Adipocyte (in vitro differentiated cells): ENCODE data around the gene RABGAP1L.
"Not testable (repeated sequence)": the region's sequence is repeated elsewhere in the genome, so short reads cannot be mapped to it uniquely, and the experiment has no call there.

Experiments used
- DNase-seq: peaks from one replicate; pipeline ENCODE4 v3.0.0-alpha.2; 2015; ENCODE audit warnings: low read depth
- H3K27me3 ChIP-seq: replicated peaks from 2 replicates; pipeline ENCODE4 v1.7.0; 2013; ENCODE audit warnings: mild to moderate bottlenecking, low read length, moderate library complexity; ENCODE audit not compliant: control insufficient read depth, insufficient read depth
- H3K36me3 ChIP-seq: 2 replicates; pipeline ENCODE4 v1.7.0; 2013; ENCODE audit warnings: low read length, mild to moderate bottlenecking, moderate library complexity; ENCODE audit not compliant: control insufficient read depth, insufficient read depth, severe bottlenecking
- H3K4me1 ChIP-seq: 2 replicates; pipeline ENCODE4 v1.7.0; 2013; ENCODE audit warnings: mild to moderate bottlenecking, low read length, moderate library complexity; ENCODE audit not compliant: control insufficient read depth, insufficient read depth
- H3K4me3 ChIP-seq: 2 replicates; pipeline ENCODE4 v1.7.0; 2013; ENCODE audit warnings: mild to moderate bottlenecking, low read length, moderate library complexity
- H3K9ac ChIP-seq: 2 replicates; pipeline ENCODE4 v1.7.0; 2013; ENCODE audit warnings: mild to moderate bottlenecking, low read length, moderate library complexity
- H3K9me3 ChIP-seq: 2 replicates; pipeline ENCODE4 v1.7.0; 2013; ENCODE audit warnings: mild to moderate bottlenecking, low read length, moderate library complexity; ENCODE audit not compliant: control insufficient read depth

RABGAP1L gene

DNA sequence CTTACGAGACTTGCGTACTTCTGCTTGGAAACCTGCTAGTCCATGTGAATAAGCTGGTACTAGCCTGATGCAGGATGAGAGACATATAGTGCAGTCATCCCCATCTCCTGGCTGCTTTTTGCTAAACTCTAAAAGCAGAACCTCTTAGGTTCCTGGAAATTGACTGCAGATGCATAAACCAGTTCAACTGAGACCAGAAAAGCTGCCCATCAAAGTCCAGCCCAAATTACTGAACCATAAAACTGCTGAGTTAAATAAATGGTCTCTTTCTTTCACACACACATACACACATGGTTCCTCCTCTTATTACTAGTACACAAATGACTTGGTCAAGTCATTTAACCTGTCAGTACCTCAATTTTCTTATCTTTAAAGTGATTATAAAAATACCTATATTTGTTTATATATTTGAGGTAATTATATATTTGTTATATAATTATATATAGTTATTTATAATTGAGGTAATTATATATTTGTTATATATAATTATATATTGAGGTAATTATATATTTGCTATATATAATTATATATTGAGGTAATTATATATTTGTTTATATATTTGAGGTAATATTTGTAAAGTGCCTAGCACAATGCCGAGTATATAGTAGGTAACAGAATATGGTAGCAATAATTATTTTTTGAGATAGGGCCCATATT is 25.2 kb upstream of the RABGAP1L start:
- no peaks in the 10 kb centered on the region for H3K36me3 ChIP-seq
- no peak overlapping the region for H3K9ac ChIP-seq
- H3K9me3 ChIP-seq = peaks cover 5% of the 10 kb centered on the region
- H3K4me1 ChIP-seq = no peaks in the 10 kb centered on the region
- no peaks in the 10 kb centered on the region for H3K27me3 ChIP-seq
- no peak for DNase-seq
- no peak overlapping the region for H3K4me3 ChIP-seq

DNA sequence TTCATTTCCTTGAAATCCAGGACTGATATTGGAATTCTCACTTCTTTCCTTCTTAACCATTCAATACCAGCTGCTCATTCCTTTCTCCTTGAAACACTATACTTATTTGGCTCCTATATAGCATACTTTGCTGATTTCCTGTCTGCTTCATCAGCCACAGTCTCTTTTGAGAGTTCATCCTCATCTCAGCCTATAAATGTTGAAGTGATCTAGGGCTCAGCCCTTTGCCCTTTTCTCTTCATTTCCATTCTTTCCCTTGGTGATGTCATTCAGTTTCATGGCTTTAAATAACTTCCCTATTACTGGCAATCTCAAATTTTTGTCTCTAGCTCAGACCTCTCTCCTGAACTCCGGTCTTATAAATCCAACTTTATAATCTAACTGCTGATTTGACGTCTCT is 24.1 kb upstream of the RABGAP1L start:
- Histone ChIP-seq H3K4me3 (no peak overlapping the region), H3K9ac (no peak overlapping the region), H3K27me3 (no peaks in the 10 kb centered on the region), H3K4me1 (no peaks in the 10 kb centered on the region), H3K9me3 (no peaks in the 10 kb centered on the region), H3K36me3 (no peaks in the 10 kb centered on the region)
- no peak for DNase-seq

DNA sequence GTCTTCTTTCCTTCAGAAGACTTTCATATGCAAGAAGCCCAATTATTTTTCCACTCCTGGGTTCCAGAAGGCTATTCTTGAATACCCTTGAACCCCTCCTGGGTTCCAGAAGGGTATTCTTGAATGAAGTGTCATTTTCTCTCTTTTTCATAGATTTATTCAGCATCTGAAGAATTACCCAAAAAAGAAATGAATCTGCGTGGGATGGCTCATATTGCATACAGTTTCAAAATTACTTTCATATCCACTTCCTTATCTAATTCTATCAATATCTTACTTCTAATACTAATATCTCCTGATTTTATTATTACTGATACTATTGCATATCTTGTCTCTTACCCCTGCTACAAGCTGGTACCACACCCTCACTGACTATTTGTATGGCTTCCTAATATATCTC is 22.6 kb upstream of the RABGAP1L start:
- no peak for DNase-seq
- Histone ChIP-seq H3K36me3 (no peaks in the 10 kb centered on the region), H3K9ac (no peak overlapping the region), H3K27me3 (no peaks in the 10 kb centered on the region), H3K4me1 (no peaks in the 10 kb centered on the region), H3K4me3 (no peak overlapping the region), H3K9me3 (no peaks in the 10 kb centered on the region)

DNA sequence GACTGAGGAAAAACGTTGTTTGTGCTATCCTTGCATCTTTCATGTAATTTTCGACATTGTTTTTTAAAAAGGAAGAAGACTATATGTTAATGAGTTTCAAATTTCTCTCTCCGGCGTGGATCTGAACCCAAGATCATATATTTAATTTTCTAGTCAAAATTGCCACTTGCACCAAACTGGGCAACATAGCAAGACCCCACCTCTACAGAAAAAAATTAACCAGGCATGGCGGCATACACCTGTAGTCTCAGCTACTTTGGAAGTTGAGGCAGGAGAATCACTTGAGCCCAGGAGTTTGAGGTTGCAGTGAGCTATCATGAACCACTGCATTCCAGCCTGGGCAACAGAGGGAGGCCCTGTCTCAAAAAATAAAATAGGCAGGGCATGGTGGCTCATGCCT is 16.5 kb upstream of the RABGAP1L start:
- no peak for DNase-seq
- no peak overlapping the region for H3K4me3 ChIP-seq
- H3K27me3 ChIP-seq = no peaks in the 10 kb centered on the region
- H3K36me3 ChIP-seq = no peaks in the 10 kb centered on the region
- no peak overlapping the region for H3K9ac ChIP-seq
- H3K4me1 ChIP-seq = no peaks in the 10 kb centered on the region
- no peaks in the 10 kb centered on the region for H3K9me3 ChIP-seq

DNA sequence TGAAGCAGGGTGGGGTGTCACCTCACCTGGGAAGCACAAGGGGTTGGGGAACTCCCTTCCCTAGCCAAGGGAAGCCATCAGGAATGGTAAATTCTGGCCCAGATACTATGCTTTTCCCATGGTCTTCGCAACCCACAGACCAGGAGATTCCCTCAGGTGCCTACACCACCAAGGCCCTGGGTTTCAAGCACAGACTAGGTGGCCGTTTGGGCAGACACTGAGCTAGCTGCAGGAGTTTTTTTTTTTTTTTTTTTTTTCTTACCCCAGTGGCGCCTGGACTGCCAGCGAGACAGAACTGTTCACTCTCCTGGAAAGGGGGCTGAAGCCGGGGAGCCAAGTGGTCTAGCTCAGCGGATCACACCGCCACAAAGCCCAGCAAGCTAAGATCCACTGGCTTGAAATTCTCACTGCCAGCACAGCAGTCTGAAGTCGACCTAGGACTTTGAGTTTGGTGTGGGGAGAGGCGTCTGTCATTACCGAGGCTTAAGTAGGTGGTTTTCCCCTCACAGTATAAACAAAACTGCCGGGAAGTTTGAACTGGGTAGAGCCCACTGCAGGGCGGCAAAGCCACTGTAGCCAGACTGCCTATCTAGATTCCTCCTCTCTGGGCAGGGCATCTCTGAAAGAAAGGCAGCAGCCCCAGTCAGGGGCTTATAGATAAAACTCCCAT is 15.5 kb upstream of the RABGAP1L start:
- H3K36me3 ChIP-seq, H3K4me3 ChIP-seq, H3K9ac ChIP-seq, H3K9me3 ChIP-seq, H3K4me1 ChIP-seq, H3K27me3 ChIP-seq, DNase-seq: not testable (repeated sequence)

DNA sequence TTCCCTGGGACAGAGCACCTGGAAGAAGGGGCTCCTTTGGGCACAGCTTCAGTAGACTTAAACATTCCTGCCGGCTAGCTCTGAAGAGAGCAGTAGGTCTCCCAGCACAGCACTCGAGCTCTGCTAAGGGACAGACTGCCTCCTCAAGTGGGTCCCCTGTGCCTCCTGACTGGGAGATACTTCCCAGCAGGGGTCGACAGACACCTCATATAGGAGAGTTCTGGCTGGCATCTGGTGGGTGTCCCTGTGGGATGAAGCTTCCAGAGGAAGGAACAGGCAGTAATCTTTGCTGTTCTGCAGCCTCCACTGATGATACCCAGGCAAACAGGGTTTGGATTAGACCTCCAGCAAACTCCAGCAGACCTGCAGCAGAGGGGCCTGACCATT is 14.9 kb upstream of the RABGAP1L start:
- not testable (repeated sequence) for H3K27me3 ChIP-seq, DNase-seq, H3K36me3 ChIP-seq, H3K9me3 ChIP-seq, H3K9ac ChIP-seq, H3K4me1 ChIP-seq, H3K4me3 ChIP-seq

DNA sequence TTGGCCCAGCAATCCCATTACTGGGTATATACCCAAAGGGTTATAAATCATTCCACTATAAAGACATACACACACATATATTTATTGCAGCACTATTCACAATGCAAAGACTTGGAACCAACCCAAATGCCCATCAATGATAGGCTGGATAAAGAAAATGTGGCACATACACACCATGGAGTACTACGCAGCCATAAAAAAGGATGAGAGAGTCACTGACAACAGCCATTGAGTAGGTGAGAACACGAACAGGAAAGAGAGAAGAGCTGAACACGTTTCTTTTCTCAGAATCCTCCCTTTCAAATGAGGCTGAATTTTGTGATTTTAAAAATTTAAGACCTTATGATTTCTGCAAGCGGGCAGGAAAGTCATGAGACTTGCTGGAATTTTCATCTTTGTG is 10.1 kb upstream of the RABGAP1L start:
- Histone ChIP-seq H3K27me3 (no peaks in the 10 kb centered on the region), H3K4me1 (no peaks in the 10 kb centered on the region), H3K4me3 (no peak overlapping the region), H3K9me3 (no peaks in the 10 kb centered on the region), H3K9ac (no peak overlapping the region), H3K36me3 (no peaks in the 10 kb centered on the region)
- no peak for DNase-seq

DNA sequence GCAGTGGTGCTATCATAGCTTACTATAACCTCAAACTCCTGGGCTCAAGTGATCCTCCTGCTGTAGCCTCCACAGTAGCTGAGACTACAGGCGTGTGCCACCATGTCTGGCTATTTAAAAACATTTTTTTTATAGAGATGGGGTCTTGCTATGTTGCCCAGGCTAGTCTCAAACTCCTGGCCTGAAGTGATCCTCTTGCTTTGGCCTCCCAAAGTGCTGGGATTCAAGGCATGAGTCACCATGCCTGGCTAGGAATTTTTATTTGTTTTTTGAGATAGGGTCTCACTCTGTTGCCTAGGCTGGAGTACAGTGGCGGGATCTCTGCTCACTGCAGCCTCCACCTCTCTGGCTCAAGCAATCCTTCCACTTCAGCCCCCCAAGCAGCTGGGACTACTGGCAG is 8.8 kb upstream of the RABGAP1L start:
- H3K4me3 ChIP-seq = no peak overlapping the region
- no peak overlapping the region for H3K9ac ChIP-seq
- H3K9me3 ChIP-seq = no peaks in the 10 kb centered on the region
- DNase-seq = no peak
- no peaks in the 10 kb centered on the region for H3K36me3 ChIP-seq
- H3K4me1 ChIP-seq = no peaks in the 10 kb centered on the region
- no peaks in the 10 kb centered on the region for H3K27me3 ChIP-seq

DNA sequence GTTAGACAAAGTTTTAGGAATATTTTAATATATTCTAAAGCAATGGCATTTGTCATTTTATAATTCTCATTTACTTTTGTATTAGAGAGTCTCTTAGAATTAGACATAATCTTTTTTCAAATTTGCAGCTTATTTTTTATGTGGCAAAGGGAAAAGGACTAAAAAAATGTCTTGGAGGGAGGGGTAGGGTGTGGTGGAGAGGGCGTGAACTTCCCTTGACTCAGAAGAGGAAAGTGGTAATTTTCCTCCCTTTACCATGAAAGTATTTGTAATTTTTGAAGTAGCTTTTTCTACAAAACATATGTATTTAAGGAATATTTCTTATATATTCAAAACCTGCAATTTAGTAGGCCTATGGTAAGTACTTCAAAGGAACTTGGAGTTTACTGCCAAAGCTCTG is 6.9 kb upstream of the RABGAP1L start:
- Histone ChIP-seq H3K36me3 (no peaks in the 10 kb centered on the region), H3K9me3 (no peaks in the 10 kb centered on the region), H3K4me3 (no peak overlapping the region), H3K27me3 (no peaks in the 10 kb centered on the region), H3K9ac (no peak overlapping the region), H3K4me1 (no peaks in the 10 kb centered on the region)
- no peak for DNase-seq

DNA sequence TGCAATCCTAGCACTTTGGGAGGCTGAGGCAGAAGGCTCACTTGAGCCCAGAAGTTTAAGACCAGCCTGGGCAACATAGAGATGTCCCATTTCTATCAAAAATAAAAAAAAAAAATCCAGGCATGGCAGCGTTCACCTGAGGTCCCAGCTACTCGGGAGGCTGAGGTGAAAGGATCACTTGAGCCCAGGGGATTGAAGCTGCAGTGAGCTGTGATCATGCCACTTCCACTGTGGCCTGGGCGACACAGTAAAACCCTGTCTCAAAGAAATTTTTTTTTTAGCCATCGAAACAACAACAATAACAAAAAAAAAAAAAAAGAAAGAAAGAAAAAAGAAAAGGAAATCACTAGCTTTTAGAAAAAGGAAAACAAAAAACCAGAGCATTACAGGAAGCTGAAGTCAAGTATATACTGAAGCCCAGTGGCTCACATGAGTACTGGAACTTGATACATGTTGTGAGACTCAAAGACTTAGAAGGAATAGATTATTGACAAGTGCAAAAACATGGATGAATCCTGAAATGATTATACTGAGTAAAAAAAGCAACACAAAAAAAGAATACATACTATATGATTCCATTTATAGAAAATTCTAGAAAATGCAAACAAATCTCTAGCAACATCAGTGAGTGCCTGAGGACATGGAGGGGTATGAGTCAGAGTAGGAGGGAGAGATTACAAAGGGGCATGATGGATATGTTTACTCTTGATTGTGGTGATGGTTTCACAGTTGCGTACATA is 6.1 kb upstream of the RABGAP1L start:
- DNase-seq = peak; percentile 35
- H3K27me3 ChIP-seq = no peaks in the 10 kb centered on the region
- no peaks in the 10 kb centered on the region for H3K36me3 ChIP-seq
- no peak overlapping the region for H3K9ac ChIP-seq
- H3K4me3 ChIP-seq = no peak overlapping the region
- H3K9me3 ChIP-seq = no peaks in the 10 kb centered on the region
- no peaks in the 10 kb centered on the region for H3K4me1 ChIP-seq

DNA sequence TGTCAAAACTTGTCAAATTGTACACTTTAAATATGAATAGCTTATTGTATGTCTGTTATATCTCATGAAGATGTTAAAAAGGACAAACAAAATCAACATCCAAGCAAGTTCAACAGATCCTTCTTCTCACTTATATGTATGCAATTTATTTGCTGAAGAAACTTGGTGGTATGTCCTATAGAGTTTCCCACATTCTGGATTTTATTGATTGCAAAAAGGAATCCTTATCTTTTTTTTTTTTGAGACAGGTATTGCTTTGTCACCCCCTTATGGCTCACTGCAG is 5.6 kb upstream of the RABGAP1L start:
- H3K9ac ChIP-seq = no peak overlapping the region
- no peak for DNase-seq
- no peaks in the 10 kb centered on the region for H3K36me3 ChIP-seq
- no peaks in the 10 kb centered on the region for H3K27me3 ChIP-seq
- H3K9me3 ChIP-seq = no peaks in the 10 kb centered on the region
- no peaks in the 10 kb centered on the region for H3K4me1 ChIP-seq
- no peak overlapping the region for H3K4me3 ChIP-seq
